K562 (cell line): ENCODE results near the gene XYLB. TPM values are rescaled to one million over a fixed set of nuclear protein-coding genes. Genes with fewer than 3 reads are reported as not detected.
A peak's percentile ranks its signal among the peaks of the same experiment; 100 is the strongest.

ENCODE experiments used
- ATAC-seq: fragments of 200-7000 bp; cut with Tn5 transposase; 3 replicates; pipeline ENCODE4 v1.9.1; 2020; ENCODE audit warnings: moderate library complexity
- BruUV-seq: library from RNA; stranded (reverse); fragments of 400-500 nt; replicated peaks from 2 replicates; lab custom pipeline; 2021; lab: Mats Ljungman, UMichigan
- CTCF ChIA-PET: fragments of 300-600 bp; formaldehyde crosslinking; extraction: SDS; loops from one replicate; lab custom pipeline; 2021; ENCODE audit warnings: low intra/inter-chr PET ratio; lab: Yijun Ruan, JAX
- POLR2A ChIA-PET: fragments of 300-600, 350-650 bp; sonication (Branson Sonifier 250); formaldehyde crosslinking; extraction: SDS; loops from one replicate; lab custom pipeline; 2021; ENCODE audit warnings: antibody characterized with exemption, inconsistent platforms; lab: Yijun Ruan, JAX
- DNase-seq, 4 experiments: peaks; one replicate each; pipeline versions ENCODE4 v3.0.0 to v3.0.0-alpha.2; 2011 to 2018; ENCODE audit warnings: low spot score in 3 of 4, mixed read lengths in 3 of 4; ENCODE audit errors: extremely low read depth in 1 of 4
- FAIRE-seq: peaks from 2 replicates; lab custom pipeline; 2011; peaks lifted over from hg19 to GRCh38; lab: Jason Lieb, UNC
- H2AFZ ChIP-seq: 2 replicates; pipeline ENCODE4 v1.6.0; 2011; ENCODE audit warnings: low read depth, low read length, control low read depth, inconsistent platforms
- H3K27ac ChIP-seq: fragments of 200-600 bp; 3 replicates; pipeline ENCODE4 v1.8.0; 2011; ENCODE audit warnings: low read depth, mild to moderate bottlenecking, control low read depth, inconsistent platforms, low read length, moderate library complexity, mixed read lengths; ENCODE audit errors: extremely low read depth
- H3K27me3 ChIP-seq, 2 experiments: fragments of 300-600 bp in 1 of 2; 2 replicates in 1 of 2; 3 replicates in 1 of 2; pipeline versions ENCODE4 v1.6.0 to v1.8.0; 2011; ENCODE audit warnings: inconsistent platforms in 2 of 2, low read length in 2 of 2, mild to moderate bottlenecking in 1 of 2, mixed read lengths in 1 of 2, moderate library complexity in 1 of 2; ENCODE audit not compliant: control insufficient read depth in 2 of 2, insufficient read depth in 2 of 2
- H3K36me3 ChIP-seq: fragments of 300-600 bp; 3 replicates; pipeline ENCODE4 v1.8.0; 2011; ENCODE audit warnings: mild to moderate bottlenecking, low read length, inconsistent platforms; ENCODE audit not compliant: control insufficient read depth, insufficient read depth
- H3K4me1 ChIP-seq, 2 experiments: fragments of 200-600 bp in 1 of 2; replicated peaks in 1 of 2; 2 replicates in 1 of 2; 3 replicates in 1 of 2; pipeline versions ENCODE4 v1.5.1 to v1.8.0; 2011; ENCODE audit warnings: inconsistent platforms in 2 of 2, low read length in 2 of 2, mild to moderate bottlenecking in 1 of 2, mixed read lengths in 1 of 2, moderate library complexity in 1 of 2; ENCODE audit not compliant: control insufficient read depth in 2 of 2, insufficient read depth in 2 of 2
- H3K4me2 ChIP-seq: 2 replicates; pipeline ENCODE4 v1.6.1; 2011; ENCODE audit warnings: low read length, control low read depth, inconsistent platforms, mixed read lengths; ENCODE audit not compliant: insufficient read depth
- H3K4me3 ChIP-seq: fragments of 200-600 bp; sonication (generic), shearing (Covaris generic); 2 replicates; pipeline ENCODE4 v1.5.1; 2016; ENCODE audit warnings: control low read depth, inconsistent platforms
- H3K79me2 ChIP-seq: fragments of 200-600 bp; 3 replicates; pipeline ENCODE4 v1.8.0; 2011; ENCODE audit warnings: low read length, inconsistent platforms; ENCODE audit not compliant: control insufficient read depth, insufficient read depth
- H3K9ac ChIP-seq, 2 experiments: 2 replicates each; pipeline versions ENCODE4 v1.6.0 to v1.6.1; 2011; ENCODE audit warnings: low read depth in 2 of 2, low read length in 2 of 2, control low read depth in 1 of 2, inconsistent platforms in 1 of 2, mild to moderate bottlenecking in 1 of 2, mixed read lengths in 1 of 2; ENCODE audit not compliant: insufficient read depth in 1 of 2
- H3K9me1 ChIP-seq: one replicate; pipeline ENCODE4 v1.6.0; 2011; ENCODE audit warnings: inconsistent platforms, mild to moderate bottlenecking, low read length, moderate library complexity; ENCODE audit not compliant: control insufficient read depth, insufficient read depth
- H3K9me3 ChIP-seq: replicated peaks from 2 replicates; pipeline ENCODE4 v1.5.1; 2011; ENCODE audit warnings: low read depth, low read length, inconsistent platforms; ENCODE audit not compliant: control insufficient read depth, insufficient read depth
- H4K20me1 ChIP-seq: replicated peaks from 2 replicates; pipeline ENCODE4 v1.6.1; 2011; ENCODE audit warnings: low read length, inconsistent platforms, mixed read lengths; ENCODE audit not compliant: control insufficient read depth, insufficient read depth
- DIDO1 ChIP-seq: fragments of 450-650 bp; IDR thresholded peaks from 2 replicates; pipeline ENCODE4 v1.6.1; 2016; ENCODE audit warnings: low read depth, missing biosample characterization, missing genetic modification characterization
- MAX ChIP-seq: sonication (generic); formaldehyde crosslinking; IDR thresholded peaks from 2 replicates; pipeline ENCODE4 v1.9.0; 2022; ENCODE audit warnings: mild to moderate bottlenecking, missing genetic modification reagents
- NRF1 ChIP-seq, 2 experiments: fragments of 450-650 bp; IDR thresholded peaks in 1 of 2; conservative IDR thresholded peaks in 1 of 2; 2 replicates each; pipeline ENCODE4 v1.6.1; 2014; ENCODE audit warnings: mild to moderate bottlenecking in 2 of 2
- PHTF2 ChIP-seq: fragments of 250-450 bp; sonication (Bioruptor Pico); IDR thresholded peaks from 2 replicates; pipeline ENCODE4 v1.5.0; 2021; ENCODE audit warnings: mild to moderate bottlenecking
- SMARCE1 ChIP-seq: fragments of 450-650 bp; IDR thresholded peaks from 2 replicates; pipeline ENCODE4 v1.7.1; 2016; ENCODE audit warnings: mild to moderate bottlenecking
- SNAPC5 ChIP-seq: fragments of 250-450 bp; sonication (Bioruptor Pico); IDR thresholded peaks from 2 replicates; pipeline ENCODE4 v1.8.0; 2021; ENCODE audit warnings: moderate library complexity, mild to moderate bottlenecking, inconsistent platforms
- ZFP1 ChIP-seq: fragments of 450-650 bp; formaldehyde crosslinking; IDR thresholded peaks from 2 replicates; pipeline ENCODE4 v1.4.0; 2020; ENCODE audit warnings: mild to moderate bottlenecking, mixed read lengths
- ZNF134 ChIP-seq: fragments of 250-450 bp; sonication (Bioruptor Pico); conservative IDR thresholded peaks from 2 replicates; pipeline ENCODE4 v1.4.0; 2020
- WGBS: fragments of 100-300 bp; shearing (Covaris generic); methylation state at CpG from one replicate; pipeline ENCODE4 v1.1.6; 2016; ENCODE audit warnings: low coverage, mixed read lengths; ENCODE audit not compliant: insufficient coverage; ENCODE audit errors: missing lambda C conversion rate; 5-methylcytosine and 5-hydroxymethylcytosine counted together
- in situ Hi-C: fragments of 300-500 bp; cut with MboI; formaldehyde crosslinking; loops from 4 replicates; pipeline ENCODE4 v1.15.0; 2018; ENCODE audit warnings: inconsistent platforms, mixed read lengths
- intact Hi-C: fragments of 100-400 bp; cut with micrococcal nuclease; formaldehyde crosslinking; loops from 2 replicates; pipeline ENCODE4 v1.14.2; 2022
- polyA plus RNA-seq, 8 experiments: library from polyadenylated mRNA; depleted of rRNA in 4 of 8; stranded (reverse) in 5 of 8; unstranded in 3 of 8; fragments of >200 nt; fragmentation: Nextera tagmentation in 2 of 8; fragmentation: Illumina TruSeq in 1 of 8; extraction: Ambion mirVana in 2 of 8; extraction: Trizol in 1 of 8; gene quantifications; 2 replicates each; pipeline versions ENCODE4 v1.2.1 to v1.2.3, GENCODE V29; 2011 to 2014; ENCODE audit warnings: inconsistent platforms in 1 of 8, missing spikeins in 1 of 8
- total RNA-seq, 7 experiments: library from RNA; depleted of rRNA in 6 of 7; stranded (reverse); fragments of >200 nt in 6 of 7; fragmentation: Illumina TruSeq in 2 of 7; extraction: Trizol in 2 of 7; gene quantifications; 2 replicates each; pipeline versions ENCODE4 v1.2.1 to v1.2.3, GENCODE V29; 2011 to 2021; ENCODE audit warnings: low replicate concordance in 1 of 7
- TF ChIP-seq, protein P1 (sequence below): sonication (generic); IDR thresholded peaks from 2 replicates; pipeline ENCODE4 v1.6.1; 2016
- TF ChIP-seq, protein P2 (sequence below), 2 experiments: fragments of 450-650 bp; formaldehyde crosslinking in 1 of 2; IDR thresholded peaks; 2 replicates each; pipeline versions ENCODE4 v1.4.0 to v1.6.1; 2014 to 2020; ENCODE audit warnings: mild to moderate bottlenecking in 2 of 2, borderline replicate concordance in 1 of 2, low read depth in 1 of 2

The XYLB gene
- total and polyA plus RNA-seq, 9 of the 15 experiments (the other 6 are each of a cell fraction or from before 2014, with no cell fraction given): 4.0 to 20.2 (median 13.2) TPM

DNA sequence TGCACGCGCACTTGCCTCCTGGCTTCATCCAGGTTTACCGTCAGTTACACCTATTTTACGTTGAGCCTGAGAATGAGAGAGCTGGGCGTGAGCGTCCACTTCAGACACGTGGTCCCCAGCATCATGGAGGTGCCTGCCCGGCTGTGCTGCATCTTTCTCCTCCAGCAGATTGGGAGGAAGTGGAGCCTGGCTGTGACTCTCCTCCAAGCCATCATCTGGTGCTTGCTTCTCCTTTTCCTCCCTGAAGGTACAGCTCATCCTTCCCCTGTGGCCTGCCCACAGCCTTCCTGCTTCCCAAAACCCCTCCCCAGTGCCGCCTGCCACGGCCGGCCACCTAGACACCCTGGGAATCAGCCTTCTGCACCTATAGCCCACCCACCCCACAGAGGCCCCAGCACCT is 32.9 kb upstream of the XYLB start (continued):
- TF ChIP-seq, protein P1, sequence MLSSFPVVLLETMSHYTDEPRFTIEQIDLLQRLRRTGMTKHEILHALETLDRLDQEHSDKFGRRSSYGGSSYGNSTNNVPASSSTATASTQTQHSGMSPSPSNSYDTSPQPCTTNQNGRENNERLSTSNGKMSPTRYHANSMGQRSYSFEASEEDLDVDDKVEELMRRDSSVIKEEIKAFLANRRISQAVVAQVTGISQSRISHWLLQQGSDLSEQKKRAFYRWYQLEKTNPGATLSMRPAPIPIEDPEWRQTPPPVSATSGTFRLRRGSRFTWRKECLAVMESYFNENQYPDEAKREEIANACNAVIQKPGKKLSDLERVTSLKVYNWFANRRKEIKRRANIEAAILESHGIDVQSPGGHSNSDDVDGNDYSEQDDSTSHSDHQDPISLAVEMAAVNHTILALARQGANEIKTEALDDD: no peak

DNA sequence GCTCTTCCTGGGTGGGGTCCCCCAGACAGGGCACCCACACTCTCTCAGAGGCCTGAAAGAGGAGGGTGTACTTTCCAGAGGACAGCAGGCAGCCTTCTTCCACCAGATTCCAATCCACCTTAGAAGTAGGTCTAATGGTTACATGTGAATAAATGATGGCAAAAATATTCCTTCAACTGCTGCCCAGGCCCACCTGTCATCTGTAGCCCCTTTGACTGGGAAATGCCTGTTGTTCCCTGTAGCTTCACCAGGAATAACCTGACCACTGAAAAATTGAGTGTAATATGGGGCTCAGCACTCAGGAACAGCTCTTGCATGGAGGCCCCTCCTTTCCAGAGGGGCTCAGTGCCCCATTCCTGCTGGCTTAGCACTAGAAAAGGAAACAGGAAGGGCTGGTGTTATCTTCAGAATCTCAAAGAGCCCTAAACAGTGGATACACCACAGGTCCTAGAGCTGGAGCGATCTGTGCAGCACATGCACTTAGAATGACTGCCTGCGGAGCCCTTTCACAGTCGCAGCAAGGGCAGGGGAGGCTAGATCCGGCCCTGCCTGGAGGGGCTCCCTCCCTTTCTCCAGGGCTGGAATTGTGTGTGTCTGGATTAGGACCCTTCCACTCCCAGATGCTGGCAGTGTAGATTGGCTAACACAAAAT is 32.3 kb upstream of the XYLB start:
- Histone ChIP-seq H3K9me3 (no peaks in the 10 kb centered on the region), H3K79me2 (no peaks in the 10 kb centered on the region), H3K4me3 (no peak overlapping the region), H3K27me3 (peaks cover 20 to 86% of the 10 kb centered on the region in 2 experiments), H2AFZ (no peak overlapping the region), H3K4me2 (no peak overlapping the region), H4K20me1 (no peaks in the 10 kb centered on the region), H3K9ac (0 out of 4 replicates have a peak overlapping the region, but pooled peaks of 1 of the 2 experiments have one; percentile 51), H3K36me3 (no peaks in the 10 kb centered on the region), H3K27ac (no peak overlapping the region), H3K4me1 (peaks cover 0 to 7% of the 10 kb centered on the region in 2 experiments; a peak in 2 of 5 replicates), H3K9me1 (no peaks in the 10 kb centered on the region)
- WGBS: 18% methylated on average over 4 of the region's 4 CpGs
- DNase-seq: no peak
- peak; percentile 39 for ATAC-seq
- FAIRE-seq: no peak
- ChIA-PET POLR2A (no interaction called here), CTCF (no interaction called here)
- intact Hi-C loops (no loop called here), in situ Hi-C loops (no loop called here)
- no TSS peak for BruUV-seq
- TF ChIP-seq PHTF2 (no peak), SNAPC5 (CRISPR knock-in tag) (no peak), MAX (CRISPR knock-in tag) (no peak), DIDO1 (tag) (no peak), SMARCE1 (no peak), ZNF134 (CRISPR knock-in tag) (peak; percentile 97), NRF1 (conservative IDR thresholded peaks at IDR 0.05 in 1 of 2, IDR thresholded peaks at IDR 0.05 in 1 of 2) (no peak; a peak in 1 of 4 replicates), ZFP1 (CRISPR knock-in tag) (no peak)
- TF ChIP-seq, protein P2, sequence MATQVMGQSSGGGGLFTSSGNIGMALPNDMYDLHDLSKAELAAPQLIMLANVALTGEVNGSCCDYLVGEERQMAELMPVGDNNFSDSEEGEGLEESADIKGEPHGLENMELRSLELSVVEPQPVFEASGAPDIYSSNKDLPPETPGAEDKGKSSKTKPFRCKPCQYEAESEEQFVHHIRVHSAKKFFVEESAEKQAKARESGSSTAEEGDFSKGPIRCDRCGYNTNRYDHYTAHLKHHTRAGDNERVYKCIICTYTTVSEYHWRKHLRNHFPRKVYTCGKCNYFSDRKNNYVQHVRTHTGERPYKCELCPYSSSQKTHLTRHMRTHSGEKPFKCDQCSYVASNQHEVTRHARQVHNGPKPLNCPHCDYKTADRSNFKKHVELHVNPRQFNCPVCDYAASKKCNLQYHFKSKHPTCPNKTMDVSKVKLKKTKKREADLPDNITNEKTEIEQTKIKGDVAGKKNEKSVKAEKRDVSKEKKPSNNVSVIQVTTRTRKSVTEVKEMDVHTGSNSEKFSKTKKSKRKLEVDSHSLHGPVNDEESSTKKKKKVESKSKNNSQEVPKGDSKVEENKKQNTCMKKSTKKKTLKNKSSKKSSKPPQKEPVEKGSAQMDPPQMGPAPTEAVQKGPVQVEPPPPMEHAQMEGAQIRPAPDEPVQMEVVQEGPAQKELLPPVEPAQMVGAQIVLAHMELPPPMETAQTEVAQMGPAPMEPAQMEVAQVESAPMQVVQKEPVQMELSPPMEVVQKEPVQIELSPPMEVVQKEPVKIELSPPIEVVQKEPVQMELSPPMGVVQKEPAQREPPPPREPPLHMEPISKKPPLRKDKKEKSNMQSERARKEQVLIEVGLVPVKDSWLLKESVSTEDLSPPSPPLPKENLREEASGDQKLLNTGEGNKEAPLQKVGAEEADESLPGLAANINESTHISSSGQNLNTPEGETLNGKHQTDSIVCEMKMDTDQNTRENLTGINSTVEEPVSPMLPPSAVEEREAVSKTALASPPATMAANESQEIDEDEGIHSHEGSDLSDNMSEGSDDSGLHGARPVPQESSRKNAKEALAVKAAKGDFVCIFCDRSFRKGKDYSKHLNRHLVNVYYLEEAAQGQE (IDR thresholded peaks at IDR 0.05; ENCODE audit: borderline replicate concordance): no peak
- TF ChIP-seq, protein P2 (CRISPR knock-in tag; IDR thresholded peaks at IDR 0.05; ENCODE audit: low read depth): no peak
